GM23338 (cell line): ENCODE results near the gene SLC28A2. TPM values are rescaled to one million over a fixed set of nuclear protein-coding genes. Genes with fewer than 3 reads are reported as not detected.

Experiments
- ATAC-seq: fragments of 200-7000 bp; cut with Tn5 transposase; 3 replicates; pipeline ENCODE4 v1.9.1; 2020
- DNase-seq: peaks from one replicate; pipeline ENCODE4 v3.0.0-alpha.2; 2015; ENCODE audit warnings: low spot score
- H2AFZ ChIP-seq: fragments of 200-600 bp; sonication (generic); 2 replicates; pipeline ENCODE4 v1.8.0; 2016; ENCODE audit warnings: antibody characterized with exemption, mild to moderate bottlenecking, moderate library complexity
- H3F3A ChIP-seq: fragments of 200-600 bp; sonication (generic); replicated peaks from 2 replicates; pipeline ENCODE4 v1.8.0; 2017; ENCODE audit warnings: antibody characterized with exemption, mixed run types, low read depth
- H3K27ac ChIP-seq: fragments of 200-600 bp; sonication (generic); 2 replicates; pipeline ENCODE4 v1.6.1; 2016; ENCODE audit warnings: low read depth
- H3K27me3 ChIP-seq: fragments of 200-600 bp; sonication (generic); 2 replicates; pipeline ENCODE4 v1.8.0; 2016; ENCODE audit warnings: mild to moderate bottlenecking, mixed run types, moderate library complexity; ENCODE audit not compliant: insufficient read depth
- H3K36me3 ChIP-seq: fragments of 200-600 bp; sonication (generic); 2 replicates; pipeline ENCODE4 v1.8.0; 2016; ENCODE audit warnings: mild to moderate bottlenecking; ENCODE audit not compliant: insufficient read depth
- H3K4me1 ChIP-seq: fragments of 200-600 bp; sonication (generic); 2 replicates; pipeline ENCODE4 v1.8.0; 2016; ENCODE audit warnings: mild to moderate bottlenecking, moderate library complexity; ENCODE audit not compliant: insufficient read depth
- H3K4me2 ChIP-seq: fragments of 200-600 bp; sonication (generic); 2 replicates; pipeline ENCODE4 v1.7.1; 2017; ENCODE audit warnings: mixed run types
- H3K4me3 ChIP-seq: fragments of 200-600 bp; sonication (generic); 2 replicates; pipeline ENCODE4 v1.6.1; 2016; ENCODE audit warnings: mixed run types
- H3K79me2 ChIP-seq: fragments of 200-600 bp; sonication (generic); replicated peaks from 2 replicates; pipeline ENCODE4 v1.8.0; 2017; ENCODE audit warnings: mild to moderate bottlenecking; ENCODE audit not compliant: insufficient read depth
- H3K9me2 ChIP-seq: fragments of 200-600 bp; sonication (generic); 2 replicates; pipeline ENCODE4 v1.8.0; 2017; ENCODE audit not compliant: insufficient read depth
- H4K20me1 ChIP-seq: fragments of 200-600 bp; sonication (generic); replicated peaks from 2 replicates; pipeline ENCODE4 v1.8.0; 2017; ENCODE audit warnings: mild to moderate bottlenecking; ENCODE audit not compliant: insufficient read depth
- H3K27ac Mint-ChIP-seq: 2 replicates; pipeline ENCODE4 v1.8.0; 2020; ENCODE audit warnings: inconsistent platforms, mild to moderate bottlenecking, moderate library complexity, mixed read lengths
- H3K27me3 Mint-ChIP-seq: 3 replicates; pipeline ENCODE4 v1.8.0; 2022; ENCODE audit warnings: low read depth, mild to moderate bottlenecking, moderate library complexity, mixed read lengths, inconsistent platforms; ENCODE audit not compliant: insufficient read depth, poor library complexity
- H3K36me3 Mint-ChIP-seq: 3 replicates; pipeline ENCODE4 v1.8.0; 2021; ENCODE audit warnings: low read depth, mild to moderate bottlenecking, inconsistent platforms, moderate library complexity, mixed read lengths
- H3K4me1 Mint-ChIP-seq: 3 replicates; pipeline ENCODE4 v1.8.0; 2020; ENCODE audit warnings: mild to moderate bottlenecking, inconsistent platforms, mixed read lengths
- H3K4me3 Mint-ChIP-seq: 3 replicates; pipeline ENCODE4 v1.8.0; 2021; ENCODE audit warnings: moderate library complexity, mild to moderate bottlenecking, inconsistent platforms, mixed read lengths
- H3K9me3 Mint-ChIP-seq: 3 replicates; pipeline ENCODE4 v1.8.0; 2020; ENCODE audit warnings: moderate library complexity, mild to moderate bottlenecking, inconsistent platforms, mixed read lengths
- CREB1 ChIP-seq: fragments of 250-450 bp; sonication (Bioruptor Pico); IDR thresholded peaks from 2 replicates; pipeline ENCODE4 v1.5.0; 2020; ENCODE audit warnings: low read depth, mild to moderate bottlenecking, moderate library complexity
- POLR2AphosphoS5 ChIP-seq: IDR thresholded peaks from 2 replicates; pipeline ENCODE4 v1.6.1; 2016; ENCODE audit warnings: antibody characterized with exemption, low read depth
- STAT1 ChIP-seq: IDR thresholded peaks from one replicate; pipeline ENCODE4 v1.6.1; 2016; ENCODE audit warnings: antibody characterized with exemption; ENCODE audit not compliant: unreplicated experiment
- ZNF331 ChIP-seq: fragments of 250-450 bp; sonication (Bioruptor Pico); IDR thresholded peaks from 2 replicates; pipeline ENCODE4 v1.5.0; 2020; ENCODE audit warnings: low read depth, mild to moderate bottlenecking, moderate library complexity
- polyA plus RNA-seq: library from polyadenylated mRNA; unstranded; fragments of >200 nt; fragmentation: Nextera tagmentation; extraction: Ambion mirVana; gene quantifications from 2 replicates; pipeline ENCODE4 v1.2.1, GENCODE V29; 2016
- total RNA-seq: library from RNA; depleted of rRNA; stranded (reverse); fragments of >200 nt; shearing (Covaris generic); gene quantifications from 2 replicates; pipeline ENCODE4 v1.2.3, GENCODE V29; 2014
- TF ChIP-seq, protein P1 (sequence below): fragments of 250-450 bp; sonication (Bioruptor Pico); IDR thresholded peaks from 2 replicates; pipeline ENCODE4 v1.5.0; 2020; ENCODE audit warnings: mild to moderate bottlenecking, moderate library complexity
- TF ChIP-seq, protein P2 (sequence below), 2 experiments: fragments of 200-600 bp in 1 of 2; sonication (generic) in 1 of 2; conservative IDR thresholded peaks; 2 replicates each; pipeline versions ENCODE4 v1.5.1 to v1.6.1; 2016 to 2017; ENCODE audit warnings: antibody characterized with exemption in 2 of 2, low read depth in 2 of 2, mild to moderate bottlenecking in 2 of 2, moderate library complexity in 1 of 2

The SLC28A2 gene
- total and polyA plus RNA-seq, 2 experiments from 2014 or later = 0.18 TPM; not detected in 1

DNA sequence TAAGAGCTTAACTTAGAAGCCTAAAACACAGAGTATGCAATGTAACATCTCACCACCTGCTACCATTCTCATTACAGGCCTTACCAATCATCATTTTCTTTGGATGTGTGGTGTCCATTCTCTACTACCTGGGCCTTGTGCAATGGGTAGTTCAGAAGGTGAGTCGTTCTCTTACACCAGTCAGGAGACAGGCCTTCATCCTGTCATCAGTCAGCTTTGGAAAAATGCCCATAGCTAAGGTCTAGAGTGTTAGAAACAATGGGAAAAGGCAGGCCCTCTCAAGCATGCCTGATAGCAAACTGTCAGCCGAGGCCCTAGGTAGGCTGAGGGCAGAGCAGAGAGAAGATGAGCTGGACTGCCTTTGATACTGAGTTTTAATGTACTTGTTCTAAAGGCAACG lies 13.5 kb downstream of the SLC28A2 start:
- no peak overlapping the region for H3K4me2 ChIP-seq
- H3K4me3 ChIP-seq = no peak overlapping the region
- H3K9me3 Mint-ChIP-seq = no peaks in the 10 kb centered on the region
- no peaks in the 10 kb centered on the region for H3K36me3 ChIP-seq
- H3K27me3 ChIP-seq = no peaks in the 10 kb centered on the region
- no peaks in the 10 kb centered on the region for H3K79me2 ChIP-seq
- H4K20me1 ChIP-seq = no peaks in the 10 kb centered on the region
- H3K4me1 ChIP-seq = no peaks in the 10 kb centered on the region
- H3K36me3 Mint-ChIP-seq = no peaks in the 10 kb centered on the region
- H3K4me3 Mint-ChIP-seq = no peak overlapping the region
- H3F3A ChIP-seq = no peaks in the 10 kb centered on the region
- H3K27me3 Mint-ChIP-seq = peaks cover 1% of the 10 kb centered on the region
- DNase-seq (no peak), ATAC-seq (no peak)
- H3K4me1 Mint-ChIP-seq = no peaks in the 10 kb centered on the region
- no peak overlapping the region for H3K27ac Mint-ChIP-seq
- no peak overlapping the region for H2AFZ ChIP-seq
- no peak overlapping the region for H3K27ac ChIP-seq
- H3K9me2 ChIP-seq = no peaks in the 10 kb centered on the region
- TF ChIP-seq, protein P1, sequence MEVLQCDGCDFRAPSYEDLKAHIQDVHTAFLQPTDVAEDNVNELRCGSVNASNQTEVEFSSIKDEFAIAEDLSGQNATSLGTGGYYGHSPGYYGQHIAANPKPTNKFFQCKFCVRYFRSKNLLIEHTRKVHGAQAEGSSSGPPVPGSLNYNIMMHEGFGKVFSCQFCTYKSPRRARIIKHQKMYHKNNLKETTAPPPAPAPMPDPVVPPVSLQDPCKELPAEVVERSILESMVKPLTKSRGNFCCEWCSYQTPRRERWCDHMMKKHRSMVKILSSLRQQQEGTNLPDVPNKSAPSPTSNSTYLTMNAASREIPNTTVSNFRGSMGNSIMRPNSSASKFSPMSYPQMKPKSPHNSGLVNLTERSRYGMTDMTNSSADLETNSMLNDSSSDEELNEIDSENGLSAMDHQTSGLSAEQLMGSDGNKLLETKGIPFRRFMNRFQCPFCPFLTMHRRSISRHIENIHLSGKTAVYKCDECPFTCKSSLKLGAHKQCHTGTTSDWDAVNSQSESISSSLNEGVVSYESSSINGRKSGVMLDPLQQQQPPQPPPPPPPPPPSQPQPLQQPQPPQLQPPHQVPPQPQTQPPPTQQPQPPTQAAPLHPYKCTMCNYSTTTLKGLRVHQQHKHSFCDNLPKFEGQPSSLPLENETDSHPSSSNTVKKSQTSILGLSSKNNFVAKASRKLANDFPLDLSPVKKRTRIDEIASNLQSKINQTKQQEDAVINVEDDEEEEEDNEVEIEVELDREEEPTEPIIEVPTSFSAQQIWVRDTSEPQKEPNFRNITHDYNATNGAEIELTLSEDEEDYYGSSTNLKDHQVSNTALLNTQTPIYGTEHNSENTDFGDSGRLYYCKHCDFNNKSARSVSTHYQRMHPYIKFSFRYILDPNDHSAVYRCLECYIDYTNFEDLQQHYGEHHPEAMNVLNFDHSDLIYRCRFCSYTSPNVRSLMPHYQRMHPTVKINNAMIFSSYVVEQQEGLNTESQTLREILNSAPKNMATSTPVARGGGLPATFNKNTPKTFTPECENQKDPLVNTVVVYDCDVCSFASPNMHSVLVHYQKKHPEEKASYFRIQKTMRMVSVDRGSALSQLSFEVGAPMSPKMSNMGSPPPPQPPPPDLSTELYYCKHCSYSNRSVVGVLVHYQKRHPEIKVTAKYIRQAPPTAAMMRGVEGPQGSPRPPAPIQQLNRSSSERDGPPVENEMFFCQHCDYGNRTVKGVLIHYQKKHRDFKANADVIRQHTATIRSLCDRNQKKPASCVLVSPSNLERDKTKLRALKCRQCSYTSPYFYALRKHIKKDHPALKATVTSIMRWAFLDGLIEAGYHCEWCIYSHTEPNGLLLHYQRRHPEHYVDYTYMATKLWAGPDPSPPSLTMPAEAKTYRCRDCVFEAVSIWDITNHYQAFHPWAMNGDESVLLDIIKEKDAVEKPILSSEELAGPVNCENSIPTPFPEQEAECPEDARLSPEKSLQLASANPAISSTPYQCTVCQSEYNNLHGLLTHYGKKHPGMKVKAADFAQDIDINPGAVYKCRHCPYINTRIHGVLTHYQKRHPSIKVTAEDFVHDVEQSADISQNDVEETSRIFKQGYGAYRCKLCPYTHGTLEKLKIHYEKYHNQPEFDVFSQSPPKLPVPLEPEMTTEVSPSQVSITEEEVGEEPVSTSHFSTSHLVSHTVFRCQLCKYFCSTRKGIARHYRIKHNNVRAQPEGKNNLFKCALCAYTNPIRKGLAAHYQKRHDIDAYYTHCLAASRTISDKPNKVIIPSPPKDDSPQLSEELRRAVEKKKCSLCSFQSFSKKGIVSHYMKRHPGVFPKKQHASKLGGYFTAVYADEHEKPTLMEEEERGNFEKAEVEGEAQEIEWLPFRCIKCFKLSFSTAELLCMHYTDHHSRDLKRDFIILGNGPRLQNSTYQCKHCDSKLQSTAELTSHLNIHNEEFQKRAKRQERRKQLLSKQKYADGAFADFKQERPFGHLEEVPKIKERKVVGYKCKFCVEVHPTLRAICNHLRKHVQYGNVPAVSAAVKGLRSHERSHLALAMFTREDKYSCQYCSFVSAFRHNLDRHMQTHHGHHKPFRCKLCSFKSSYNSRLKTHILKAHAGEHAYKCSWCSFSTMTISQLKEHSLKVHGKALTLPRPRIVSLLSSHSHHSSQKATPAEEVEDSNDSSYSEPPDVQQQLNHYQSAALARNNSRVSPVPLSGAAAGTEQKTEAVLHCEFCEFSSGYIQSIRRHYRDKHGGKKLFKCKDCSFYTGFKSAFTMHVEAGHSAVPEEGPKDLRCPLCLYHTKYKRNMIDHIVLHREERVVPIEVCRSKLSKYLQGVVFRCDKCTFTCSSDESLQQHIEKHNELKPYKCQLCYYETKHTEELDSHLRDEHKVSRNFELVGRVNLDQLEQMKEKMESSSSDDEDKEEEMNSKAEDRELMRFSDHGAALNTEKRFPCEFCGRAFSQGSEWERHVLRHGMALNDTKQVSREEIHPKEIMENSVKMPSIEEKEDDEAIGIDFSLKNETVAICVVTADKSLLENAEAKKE (CRISPR knock-in tag) = no peak
- TF ChIP-seq ZNF331 (CRISPR knock-in tag) = no peak
- TF ChIP-seq STAT1 = no peak
- no peak for TF ChIP-seq POLR2AphosphoS5

DNA sequence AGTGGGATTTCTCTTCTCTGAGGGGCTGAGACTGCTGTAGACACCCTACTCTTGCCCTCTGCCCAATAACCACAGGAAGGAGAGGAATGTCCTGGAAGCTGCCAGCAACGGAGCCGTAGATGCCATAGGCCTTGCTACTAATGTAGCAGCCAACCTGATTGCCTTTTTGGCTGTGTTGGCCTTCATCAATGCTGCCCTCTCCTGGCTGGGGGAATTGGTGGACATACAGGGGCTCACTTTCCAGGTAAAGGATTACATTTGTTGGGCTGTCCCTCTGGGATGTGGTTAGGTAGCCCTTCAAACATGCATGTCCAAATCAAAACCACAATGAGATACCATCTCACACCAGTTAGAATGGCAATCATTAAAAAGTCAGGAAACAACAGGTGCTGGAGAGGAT lies 16.1 kb downstream of the SLC28A2 start:
- H3K4me1 ChIP-seq = no peaks in the 10 kb centered on the region
- Mint-ChIP-seq H3K4me3 (no peak overlapping the region), H3K27ac (no peak overlapping the region), H3K4me1 (no peaks in the 10 kb centered on the region), H3K27me3 (peaks cover 3% of the 10 kb centered on the region), H3K36me3 (no peaks in the 10 kb centered on the region), H3K9me3 (no peaks in the 10 kb centered on the region)
- H3F3A ChIP-seq = no peaks in the 10 kb centered on the region
- ATAC-seq = peak; percentile 80
- TF ChIP-seq, protein P2, sequence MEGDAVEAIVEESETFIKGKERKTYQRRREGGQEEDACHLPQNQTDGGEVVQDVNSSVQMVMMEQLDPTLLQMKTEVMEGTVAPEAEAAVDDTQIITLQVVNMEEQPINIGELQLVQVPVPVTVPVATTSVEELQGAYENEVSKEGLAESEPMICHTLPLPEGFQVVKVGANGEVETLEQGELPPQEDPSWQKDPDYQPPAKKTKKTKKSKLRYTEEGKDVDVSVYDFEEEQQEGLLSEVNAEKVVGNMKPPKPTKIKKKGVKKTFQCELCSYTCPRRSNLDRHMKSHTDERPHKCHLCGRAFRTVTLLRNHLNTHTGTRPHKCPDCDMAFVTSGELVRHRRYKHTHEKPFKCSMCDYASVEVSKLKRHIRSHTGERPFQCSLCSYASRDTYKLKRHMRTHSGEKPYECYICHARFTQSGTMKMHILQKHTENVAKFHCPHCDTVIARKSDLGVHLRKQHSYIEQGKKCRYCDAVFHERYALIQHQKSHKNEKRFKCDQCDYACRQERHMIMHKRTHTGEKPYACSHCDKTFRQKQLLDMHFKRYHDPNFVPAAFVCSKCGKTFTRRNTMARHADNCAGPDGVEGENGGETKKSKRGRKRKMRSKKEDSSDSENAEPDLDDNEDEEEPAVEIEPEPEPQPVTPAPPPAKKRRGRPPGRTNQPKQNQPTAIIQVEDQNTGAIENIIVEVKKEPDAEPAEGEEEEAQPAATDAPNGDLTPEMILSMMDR (conservative IDR thresholded peaks at IDR 0.05; ENCODE audit: low read depth in 2 of 2) = peak; percentile 62 to 84
- TF ChIP-seq CREB1 = no peak
- no peaks in the 10 kb centered on the region for H3K36me3 ChIP-seq
- no peak overlapping the region for H3K27ac ChIP-seq
- no peaks in the 10 kb centered on the region for H3K9me2 ChIP-seq
- peak; percentile 62 for DNase-seq
- no peaks in the 10 kb centered on the region for H3K79me2 ChIP-seq
- H2AFZ ChIP-seq = no peak overlapping the region
- H3K4me3 ChIP-seq = no peak overlapping the region
- no peak overlapping the region for H3K4me2 ChIP-seq
- H4K20me1 ChIP-seq = no peaks in the 10 kb centered on the region
- no peaks in the 10 kb centered on the region for H3K27me3 ChIP-seq
